Inferior parietal cortex (tissue), 1 donor: ENCODE data around the gene HOOK2.

Source experiments
- DNase-seq: peaks from one replicate; pipeline ENCODE4 v3.0.0-alpha.2; 2016; ENCODE audit errors: extremely low spot score

Gene HOOK2

GRCh38 chr19:12783291-12783848 lies 8.0 kb upstream of the HOOK2 start:
- no peak for DNase-seq

GRCh38 chr19:12782424-12783290 lies 7.3 kb upstream of the HOOK2 start:
- DNase-seq, result peak; percentile 90

GRCh38 chr19:12782174-12782423 lies 6.7 kb upstream of the HOOK2 start:
- DNase-seq, result no peak

- no peak for DNase-seq
These were observed 4.0 kb upstream of the HOOK2 start for GRCh38 chr19:12779162-12779993.

- DNase-seq, result peak; percentile 34
These were observed 3.5 kb upstream of the HOOK2 start for GRCh38 chr19:12778905-12779161.

- DNase-seq, result no peak
These were observed 2.9 kb upstream of the HOOK2 start for GRCh38 chr19:12778017-12778904.

- peak; percentile 85 for DNase-seq
These were observed 2.1 kb upstream of the HOOK2 start for GRCh38 chr19:12777217-12778016.

GRCh38 chr19:12773571-12773970 lies 1.8 kb downstream of the HOOK2 start:
- DNase-seq, result no peak

- no peak for DNase-seq
These were observed 3.0 kb downstream of the HOOK2 start for GRCh38 chr19:12772323-12772722.

- DNase-seq, result no peak
These were observed 4.4 kb downstream of the HOOK2 start for GRCh38 chr19:12770922-12771321.

GRCh38 chr19:12769689-12770088 lies 5.7 kb downstream of the HOOK2 start:
- DNase-seq, result no peak

- no peak for DNase-seq
These were observed 7.7 kb downstream of the HOOK2 start for GRCh38 chr19:12767666-12768065.

GRCh38 chr19:12767150-12767549 lies 8.2 kb downstream of the HOOK2 start:
- DNase-seq, result no peak

- DNase-seq, result no peak
These were observed 9.3 kb downstream of the HOOK2 start for GRCh38 chr19:12766051-12766521.

- no peak for DNase-seq
These were observed 10.7 kb downstream of the HOOK2 start for GRCh38 chr19:12764698-12765097.

GRCh38 chr19:12763100-12763499 lies 12.3 kb downstream of the HOOK2 start:
- DNase-seq, result no peak

- no peak for DNase-seq
These were observed 15.7 kb downstream of the HOOK2 start for GRCh38 chr19:12759686-12760085.

- DNase-seq, result peak; percentile 49
These were observed 17.6 kb downstream of the HOOK2 start for GRCh38 chr19:12757544-12758274.

GRCh38 chr19:12756150-12756883 lies 19.0 kb downstream of the HOOK2 start:
- no peak for DNase-seq
